ENCODE data around the gene LBH.

LBH gene

GRCh38 chr2:30275256-30275655 lies 43.9 kb downstream of the LBH start:
- no peak for DNase-seq (ENCODE audit: low spot score)

DNA sequence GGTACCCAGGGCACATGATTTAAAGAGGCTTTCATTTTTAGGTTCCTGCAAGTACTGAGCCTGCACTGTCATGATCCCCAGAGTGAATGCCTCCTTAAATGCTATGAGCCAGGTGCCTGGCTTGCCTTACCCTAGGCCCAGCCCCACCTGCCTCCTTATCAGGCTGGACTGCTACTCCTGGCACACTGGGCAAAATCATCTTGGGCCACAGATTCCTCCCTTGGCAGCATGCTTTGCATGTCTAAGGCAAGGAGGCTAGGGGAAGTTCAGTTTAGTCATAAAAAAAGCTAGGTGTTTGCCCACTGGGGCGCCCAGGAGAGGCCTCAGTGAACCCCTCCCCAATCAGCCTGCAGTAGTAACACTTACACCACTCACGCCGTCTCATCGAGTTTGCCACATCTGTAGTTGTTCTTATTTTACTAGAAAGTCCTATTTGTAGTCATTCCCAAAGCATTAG lies 45.1 kb downstream of the LBH start:
- DNase-seq (ENCODE audit: low spot score), result no peak

DNA sequence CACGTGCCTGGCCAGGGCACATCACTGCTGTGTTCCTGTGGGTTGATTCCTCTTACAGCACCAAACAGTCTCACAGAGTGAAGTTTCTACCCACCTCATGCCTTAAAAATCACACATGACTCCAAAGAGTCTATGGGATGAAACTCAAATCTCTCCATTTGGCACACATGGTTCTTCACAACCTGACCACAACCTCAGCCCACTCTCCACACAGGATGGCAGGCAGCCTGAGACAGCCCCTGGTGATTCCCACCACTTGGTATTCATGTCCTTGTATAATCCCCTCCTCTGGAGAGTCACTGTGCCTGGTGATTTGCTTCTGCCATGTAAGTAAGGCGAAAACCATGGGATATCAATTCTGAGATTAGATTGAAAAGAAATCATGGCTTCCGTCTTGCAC lies 46.2 kb downstream of the LBH start:
- no peak for DNase-seq (ENCODE audit: low spot score)

DNA sequence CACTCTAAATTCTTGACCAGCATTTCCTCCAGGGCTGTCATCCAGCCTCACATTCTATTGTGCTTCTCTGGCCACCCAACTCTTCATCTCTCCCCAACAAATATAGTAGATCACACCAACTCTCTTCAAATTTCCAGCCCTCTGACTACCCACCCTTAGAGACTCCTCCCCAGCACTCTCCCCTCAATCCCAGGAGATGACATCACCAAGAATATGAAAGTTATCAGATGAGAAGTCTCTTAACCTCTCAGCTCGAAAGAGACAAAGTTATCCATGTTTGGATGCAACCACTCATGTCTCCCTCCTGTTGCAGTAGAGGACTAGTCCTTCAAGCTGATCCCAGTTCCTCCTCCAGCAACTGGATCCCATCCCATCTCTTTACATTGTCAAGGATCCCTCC lies 47.1 kb downstream of the LBH start:
- DNase-seq (ENCODE audit: low spot score), result no peak

- DNase-seq (ENCODE audit: low spot score), result no peak
Observed at GRCh38 chr2:30280596-30281434, 49.5 kb downstream of the LBH start.

DNA sequence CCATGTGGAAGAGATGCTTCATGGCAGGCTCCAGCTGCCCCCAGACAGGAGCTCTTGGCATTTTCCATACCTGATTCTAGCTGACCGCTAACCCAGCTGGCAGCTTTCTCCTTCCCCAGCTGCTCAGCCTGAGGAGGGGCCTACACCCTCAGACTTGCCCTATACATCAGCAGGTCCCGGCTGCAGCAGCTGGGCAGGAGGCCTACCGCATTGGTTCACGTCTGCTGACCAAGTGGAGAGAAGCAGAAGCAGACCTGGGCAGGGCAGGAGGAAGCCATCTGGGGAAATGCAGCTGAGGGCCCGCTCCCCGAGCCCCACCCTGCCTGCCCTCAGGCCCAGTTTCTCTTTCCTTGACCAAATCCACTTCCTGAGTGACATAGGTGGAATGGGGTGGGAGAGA lies 50.7 kb downstream of the LBH start:
- no peak for DNase-seq (ENCODE audit: low spot score)

DNA sequence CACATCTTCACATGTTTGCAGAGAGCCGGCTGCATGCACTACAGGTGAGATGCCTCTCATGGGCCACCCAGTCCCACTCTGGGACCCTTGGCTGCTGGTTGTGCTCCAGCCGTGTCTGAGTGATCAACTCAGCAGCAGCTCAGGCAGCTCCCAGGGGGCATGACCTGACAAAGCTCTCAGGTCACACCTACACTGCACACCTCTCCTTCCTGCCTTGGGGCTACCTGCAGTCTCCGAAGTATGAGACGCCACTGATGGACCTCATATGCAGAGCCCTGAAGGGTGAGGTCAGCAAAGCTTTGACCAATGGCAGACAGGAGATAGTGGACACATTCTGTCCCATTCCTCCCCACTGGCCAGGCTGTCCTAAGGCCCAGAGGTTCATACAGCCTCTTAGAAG lies 51.4 kb downstream of the LBH start:
- no peak for DNase-seq (ENCODE audit: low spot score)

DNA sequence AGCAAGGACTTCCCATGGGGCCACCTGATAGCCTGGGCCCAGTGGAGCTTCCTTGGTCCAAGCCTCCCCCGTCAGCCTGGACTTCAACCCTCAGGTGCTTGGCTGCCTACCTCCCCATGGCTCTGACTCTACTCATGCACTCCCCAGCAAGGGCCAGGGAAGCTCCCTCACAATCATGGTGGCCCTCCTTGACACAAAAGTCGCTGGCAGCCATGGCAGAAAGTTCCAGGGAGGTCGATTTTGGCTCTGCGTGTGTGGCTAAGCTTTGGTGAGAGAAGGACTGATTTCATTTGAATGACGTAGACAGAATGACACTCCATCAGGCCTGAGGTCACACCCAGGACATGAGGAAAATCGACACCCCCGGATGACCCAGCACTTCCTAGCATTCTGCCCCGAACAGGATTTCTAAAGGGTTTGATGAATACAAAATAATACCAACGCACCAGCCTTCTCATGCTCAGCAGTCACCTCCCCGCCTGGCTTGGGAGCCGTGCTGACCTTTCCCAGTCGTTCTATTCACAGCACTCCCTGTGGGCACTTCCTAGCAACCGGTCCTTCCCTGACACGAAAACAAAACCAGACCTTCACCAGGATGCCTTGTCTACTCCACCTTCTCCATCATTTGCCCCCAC lies 52.7 kb downstream of the LBH start:
- DNase-seq (ENCODE audit: low spot score), result no peak

- DNase-seq (ENCODE audit: low spot score), result no peak
Observed at GRCh38 chr2:30285758-30286157, 54.4 kb downstream of the LBH start.

DNA sequence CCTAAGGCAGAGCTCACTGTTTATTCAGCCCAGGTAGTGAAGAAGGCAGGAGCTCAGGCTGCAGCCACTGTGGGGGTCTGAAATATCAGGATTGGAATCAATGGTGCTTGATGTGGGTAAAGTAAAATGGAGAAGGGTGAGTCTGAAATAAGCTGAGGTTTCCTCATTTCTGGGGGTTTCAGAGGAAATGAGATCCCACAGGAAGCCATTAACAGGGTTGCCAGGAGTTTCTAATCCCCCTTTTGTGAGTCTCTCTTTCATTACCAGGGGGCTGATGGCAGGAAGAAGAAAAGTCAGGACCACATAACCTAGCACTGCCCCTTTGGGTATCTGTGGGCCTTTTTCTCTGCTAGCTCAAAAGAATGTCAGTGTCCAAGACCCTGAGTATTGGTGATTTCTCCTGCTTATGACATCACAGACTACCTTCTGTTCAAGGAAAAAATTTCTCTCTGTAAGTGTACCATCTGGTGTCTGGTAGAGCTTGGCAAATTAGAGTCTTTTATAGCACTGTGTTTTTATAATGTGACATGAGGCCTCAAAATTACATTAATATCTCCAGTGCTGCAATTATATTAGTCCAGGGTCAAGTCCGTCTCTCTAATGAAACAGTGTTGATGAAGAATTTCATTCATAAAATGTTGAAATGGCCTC lies 56.0 kb downstream of the LBH start:
- DNase-seq (ENCODE audit: low spot score), result no peak

GRCh38 chr2:30287857-30288513 lies 56.7 kb downstream of the LBH start:
- no peak for DNase-seq (ENCODE audit: low spot score)

GRCh38 chr2:30288561-30288960 lies 57.2 kb downstream of the LBH start:
- DNase-seq (ENCODE audit: low spot score), result no peak

- DNase-seq (ENCODE audit: low spot score), result no peak
Observed at GRCh38 chr2:30293303-30293921, 62.1 kb downstream of the LBH start.

DNA sequence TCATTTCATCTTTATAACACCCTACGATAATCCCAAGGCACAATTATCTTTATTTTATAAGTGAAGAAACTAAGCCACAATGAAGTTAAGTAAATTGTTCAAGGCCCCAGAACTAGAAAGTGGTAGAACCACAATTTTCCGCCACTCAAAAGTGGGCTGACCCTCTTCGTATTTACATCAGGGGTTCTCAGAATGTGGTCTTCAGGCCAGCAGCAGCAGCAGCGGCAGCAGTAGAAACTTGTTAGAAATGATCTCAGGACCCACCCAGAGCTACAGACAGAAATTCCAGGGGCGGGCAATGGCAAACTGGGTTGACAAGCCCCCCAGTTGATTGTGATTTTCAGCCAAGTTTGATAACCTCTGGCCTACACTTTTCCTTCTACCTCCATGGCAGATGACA lies 62.8 kb downstream of the LBH start:
- DNase-seq (ENCODE audit: low spot score), result no peak

DNA sequence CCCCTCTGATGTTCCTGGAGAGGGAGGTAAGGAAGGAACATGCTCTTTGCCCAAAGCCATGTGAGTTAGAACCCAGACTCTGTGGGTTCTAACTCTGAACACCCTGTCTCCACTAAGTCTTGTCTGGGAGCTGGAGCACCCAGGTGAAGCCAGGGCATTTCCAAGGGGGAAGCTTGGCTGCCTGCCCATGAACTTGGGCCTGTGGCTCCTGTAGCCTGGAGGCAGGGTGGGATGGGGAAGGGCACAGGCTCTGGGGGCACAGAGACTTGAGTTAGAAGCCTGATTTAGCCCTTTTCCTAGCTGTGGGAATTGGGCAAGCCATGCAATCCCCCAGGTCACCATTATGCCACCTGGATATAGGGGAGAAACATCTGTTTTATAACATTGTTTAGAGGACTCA lies 65.2 kb downstream of the LBH start:
- DNase-seq (ENCODE audit: low spot score), result no peak

DNA sequence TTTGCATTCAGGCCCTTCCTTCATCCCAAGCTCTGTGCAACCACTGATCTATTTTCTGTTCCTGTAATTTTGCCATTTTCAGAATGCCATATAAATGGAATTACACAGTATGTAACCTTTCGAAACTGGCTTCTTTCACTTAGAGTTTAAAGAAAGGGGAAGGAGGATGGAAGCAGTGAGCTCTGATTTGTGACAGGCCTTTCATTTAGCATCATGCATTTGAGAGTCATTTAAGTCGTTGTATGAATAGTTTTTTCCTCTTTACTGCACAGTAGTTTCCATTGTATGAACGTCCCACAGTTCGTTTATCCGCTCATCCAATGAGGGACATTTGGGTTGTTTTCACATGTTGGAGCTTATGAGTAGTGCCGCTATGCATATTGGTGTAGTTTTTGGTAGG lies 67.0 kb downstream of the LBH start:
- no peak for DNase-seq (ENCODE audit: low spot score)

DNA sequence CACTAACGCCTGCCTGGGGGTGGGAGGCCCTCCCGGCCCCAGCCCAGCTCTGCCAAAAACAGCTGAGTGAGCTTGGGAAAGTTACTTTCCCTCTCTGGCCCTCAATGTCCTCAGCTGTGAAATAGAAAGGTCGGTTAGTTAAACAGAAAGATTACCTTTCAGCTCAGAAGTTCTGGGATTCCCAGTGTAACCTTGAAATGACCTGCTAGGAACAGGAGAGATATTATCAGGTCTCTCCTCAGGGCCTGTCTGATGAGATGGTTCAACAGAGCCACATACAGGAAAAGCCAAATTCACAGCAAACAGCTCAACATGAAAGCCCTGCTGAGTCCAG lies 68.8 kb downstream of the LBH start:
- no peak for DNase-seq (ENCODE audit: low spot score)

DNA sequence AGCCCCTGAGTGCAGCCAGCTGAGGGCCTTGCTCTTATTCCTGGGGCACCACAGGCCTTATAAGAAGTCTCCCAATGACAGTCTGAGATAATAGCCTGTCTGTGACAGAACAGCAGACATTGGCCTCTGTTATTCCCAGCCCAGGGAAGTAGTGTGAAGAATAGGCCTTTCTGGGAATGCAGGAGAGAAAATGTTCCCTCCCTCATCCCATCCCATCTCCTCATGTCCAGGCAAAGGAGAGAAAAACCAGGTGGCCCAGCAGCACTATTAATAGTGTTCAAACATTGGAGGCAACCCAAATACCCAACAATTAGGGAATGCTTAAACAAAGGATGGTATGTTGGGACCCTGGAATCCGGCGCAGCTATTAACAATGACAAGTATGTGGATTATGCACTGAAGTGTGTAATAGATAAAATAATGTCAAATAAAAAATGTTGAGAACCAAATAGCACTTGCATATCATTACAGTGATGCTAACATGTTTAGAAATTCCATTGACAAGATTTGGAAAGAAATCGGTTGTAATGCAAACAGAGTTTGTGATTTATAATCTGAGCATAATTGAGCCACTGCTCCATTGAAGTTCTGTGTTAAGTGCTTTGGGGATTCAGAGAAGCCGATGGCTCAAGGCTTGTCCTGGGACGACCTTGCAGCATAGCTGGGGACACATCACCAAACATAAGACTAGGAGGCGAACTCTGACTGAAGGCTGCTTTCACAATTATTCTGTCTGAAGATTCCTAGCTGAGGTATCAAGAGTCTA lies 69.3 kb downstream of the LBH start:
- no peak for DNase-seq (ENCODE audit: low spot score)

GRCh38 chr2:30301551-30301950 lies 70.2 kb downstream of the LBH start:
- DNase-seq (ENCODE audit: low spot score), result no peak

GRCh38 chr2:30302566-30302965 lies 71.2 kb downstream of the LBH start:
- DNase-seq (ENCODE audit: low spot score), result no peak

GRCh38 chr2:30303095-30303494 lies 71.8 kb downstream of the LBH start:
- DNase-seq (ENCODE audit: low spot score), result no peak

DNA sequence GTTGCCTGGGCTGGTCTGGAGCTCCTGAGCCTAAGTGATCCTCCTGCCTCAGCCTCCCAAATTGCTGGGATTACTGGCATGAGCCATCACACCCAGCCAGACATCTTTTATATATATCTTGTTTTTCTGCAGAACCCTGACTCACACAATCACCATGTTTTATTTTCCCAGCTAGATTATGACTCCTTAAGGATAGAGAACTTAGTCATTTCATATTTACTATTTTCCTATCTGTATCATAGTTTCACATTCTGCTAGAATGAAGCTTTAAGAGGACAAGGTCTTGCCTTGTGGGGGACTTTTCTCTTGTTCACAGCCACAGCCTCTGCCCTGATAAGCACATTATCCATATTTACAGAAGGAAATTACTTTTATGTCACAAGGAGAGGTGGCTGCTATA lies 73.9 kb downstream of the LBH start:
- DNase-seq (ENCODE audit: low spot score), result no peak
